ENCODE data around the gene SKOR1.
A peak's percentile ranks its signal among the peaks of the same experiment; 100 is the strongest.

SKOR1 gene

DNA sequence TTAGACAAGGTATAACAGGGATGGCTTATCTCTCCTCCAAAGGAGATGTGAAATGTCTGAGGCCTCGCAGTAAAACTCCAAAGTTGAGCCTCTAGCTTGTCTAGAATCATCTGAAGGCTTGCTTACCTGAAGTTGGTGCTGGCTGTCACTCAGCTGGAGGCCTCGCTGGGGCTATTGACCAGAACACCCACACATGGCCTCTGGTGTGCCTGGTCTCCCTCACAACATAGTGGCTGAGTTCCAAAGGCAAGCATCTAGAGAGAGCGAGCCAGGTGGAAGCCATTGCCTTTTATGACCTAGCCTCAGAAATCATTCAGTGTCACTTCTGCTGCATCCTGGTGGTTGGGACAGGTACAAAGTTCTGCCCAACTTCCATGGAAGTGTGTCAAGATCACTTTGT, 31.9 kb downstream of the SKOR1 start:
- DNase-seq = no peak

DNA sequence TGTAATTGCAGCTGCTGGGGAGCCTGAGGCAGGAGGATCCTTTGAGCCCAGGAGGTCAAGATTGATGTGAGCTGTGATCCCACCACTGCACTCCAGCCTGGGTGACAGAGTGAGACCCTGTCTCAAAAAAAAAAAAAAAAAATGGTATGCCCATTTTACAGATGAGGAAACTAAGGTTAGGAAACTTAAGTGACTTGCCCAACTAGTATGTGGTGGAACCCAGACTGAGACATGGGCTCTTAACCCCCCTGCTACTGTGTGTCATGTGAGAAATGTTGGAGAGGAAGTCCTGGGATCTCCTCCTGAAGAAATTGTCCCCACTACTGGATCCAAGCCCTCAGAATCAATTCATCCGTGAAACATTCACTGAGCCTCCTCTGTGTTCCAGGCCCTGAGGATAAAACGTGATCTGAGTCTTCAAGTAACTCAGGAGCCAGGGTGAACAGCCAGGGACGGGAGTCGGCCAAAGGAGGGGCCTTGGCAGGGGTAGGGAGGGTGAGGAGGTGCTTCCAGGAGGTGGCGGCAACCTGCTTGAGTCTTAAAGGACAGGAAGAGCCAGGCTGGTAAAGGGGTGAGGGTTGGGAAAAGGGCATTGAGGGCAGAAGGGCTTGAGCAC, 34.1 kb downstream of the SKOR1 start:
- DNase-seq = no peak

DNA sequence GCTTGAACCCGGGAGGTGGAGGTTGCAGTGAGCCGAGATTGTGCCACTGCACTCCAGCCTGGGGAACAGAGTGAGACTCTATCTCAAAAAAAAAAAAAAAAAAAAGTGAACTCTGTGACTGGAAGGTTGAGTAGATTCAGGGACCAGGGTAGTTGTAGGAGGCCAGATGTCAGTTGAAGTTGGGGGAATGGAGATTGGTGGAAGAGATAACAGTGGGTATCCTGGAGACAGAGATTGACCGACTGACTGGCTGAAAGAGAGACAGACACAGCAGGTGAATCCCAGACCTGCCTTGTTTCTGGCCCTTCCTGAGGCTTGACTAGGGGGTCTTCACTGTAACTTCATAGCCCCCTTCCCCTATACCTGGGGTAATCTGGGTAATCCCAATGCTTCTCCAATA, 36.7 kb downstream of the SKOR1 start:
- DNase-seq = no peak

DNA sequence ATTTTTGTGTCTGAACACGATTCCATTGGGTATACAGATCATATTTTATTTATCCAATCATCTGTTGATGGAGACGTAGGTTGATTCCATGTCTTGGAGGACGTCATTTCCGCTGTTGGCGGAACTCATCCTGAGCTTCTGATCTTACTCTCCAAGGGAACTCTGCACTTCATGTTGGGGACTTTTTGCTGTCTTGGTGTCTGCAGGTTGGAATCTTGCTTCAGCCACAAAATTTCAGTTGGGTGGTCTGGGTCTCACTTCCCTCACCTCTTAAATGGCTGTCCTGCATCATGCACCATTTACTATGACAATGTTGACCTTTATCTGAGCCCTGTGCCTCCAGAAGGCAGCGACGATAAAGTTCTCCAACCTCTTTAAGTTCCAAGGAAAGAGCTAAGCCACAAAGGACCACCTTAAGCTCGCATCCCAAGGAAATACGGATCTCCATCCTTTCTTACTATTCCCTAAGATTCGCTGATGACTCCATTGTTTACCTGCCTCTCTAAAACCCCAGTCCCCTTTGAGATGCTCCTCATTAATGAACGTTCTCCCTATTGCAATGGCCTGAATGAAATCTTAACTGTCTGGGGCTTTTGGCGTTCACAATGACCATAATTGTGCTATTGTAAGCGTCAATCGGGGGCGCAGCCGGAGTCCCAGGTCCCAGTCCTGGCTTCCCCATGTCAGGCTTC, 37.6 kb downstream of the SKOR1 start:
- DNase-seq = no peak

DNA sequence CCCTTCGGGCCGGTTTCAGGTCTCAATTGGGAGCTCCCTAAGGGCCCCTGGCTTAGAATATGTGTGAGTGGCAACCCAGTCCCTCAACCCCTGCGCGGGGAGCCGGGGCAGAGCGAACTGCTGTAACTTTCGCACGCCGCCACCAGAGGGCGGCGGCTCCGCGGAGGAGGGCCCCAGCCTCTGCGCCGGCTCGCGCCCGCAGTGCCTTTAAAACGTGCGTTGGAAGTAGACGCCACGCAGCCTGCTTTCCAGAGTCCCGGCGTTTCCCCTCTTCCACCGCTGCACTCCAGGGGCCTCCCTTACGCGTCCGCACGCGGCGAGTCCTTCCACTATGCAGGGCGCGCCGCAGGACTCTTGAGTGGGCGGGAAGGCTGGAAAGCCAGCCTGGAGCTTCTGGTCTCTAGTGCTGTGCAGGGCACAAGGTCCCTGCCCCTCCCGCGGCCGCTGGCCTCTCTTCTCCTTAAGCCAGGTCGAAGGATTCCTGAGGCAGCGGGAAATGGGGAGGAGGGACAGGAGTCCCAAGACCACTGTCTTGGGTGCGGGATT, 38.2 kb downstream of the SKOR1 start:
- DNase-seq = peak; percentile 78

DNA sequence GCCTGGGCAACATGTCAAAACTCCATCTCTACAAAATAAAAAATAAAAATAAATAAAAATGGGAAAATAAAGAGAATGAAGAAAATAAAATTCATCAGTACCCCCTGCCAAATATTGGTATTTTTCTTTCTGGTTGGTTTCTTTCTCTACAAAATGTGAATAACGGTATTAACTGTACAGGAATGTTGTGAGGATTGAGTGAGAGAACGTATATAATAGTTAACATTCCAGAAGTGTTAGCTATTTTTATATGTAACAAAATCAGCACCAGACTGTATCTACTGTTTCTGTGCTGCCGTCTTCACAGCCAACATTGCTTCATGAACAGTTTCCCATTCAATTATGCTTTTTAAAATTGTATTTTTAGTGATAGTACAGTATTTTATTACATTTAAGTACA, 40.0 kb downstream of the SKOR1 start:
- no peak for DNase-seq

DNA sequence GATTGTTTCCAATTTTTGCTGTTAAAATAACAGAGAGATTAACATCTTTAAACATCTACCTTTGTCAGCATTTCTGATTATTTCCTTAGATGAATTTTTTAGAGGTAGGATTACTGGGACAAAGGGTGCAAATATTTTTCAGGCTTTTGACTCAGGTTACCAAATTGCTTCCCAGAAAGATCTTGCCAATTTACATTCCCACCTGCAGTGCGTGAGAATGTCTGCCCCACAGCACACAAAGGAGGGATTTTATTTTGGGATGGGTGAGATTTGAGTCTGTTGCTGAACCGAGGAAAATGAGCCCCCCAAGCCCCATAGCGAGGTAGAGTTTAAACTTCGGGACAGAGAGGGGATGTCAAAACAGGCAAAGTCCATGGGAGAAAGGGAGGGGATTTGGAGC, 40.5 kb downstream of the SKOR1 start:
- no peak for DNase-seq

DNA sequence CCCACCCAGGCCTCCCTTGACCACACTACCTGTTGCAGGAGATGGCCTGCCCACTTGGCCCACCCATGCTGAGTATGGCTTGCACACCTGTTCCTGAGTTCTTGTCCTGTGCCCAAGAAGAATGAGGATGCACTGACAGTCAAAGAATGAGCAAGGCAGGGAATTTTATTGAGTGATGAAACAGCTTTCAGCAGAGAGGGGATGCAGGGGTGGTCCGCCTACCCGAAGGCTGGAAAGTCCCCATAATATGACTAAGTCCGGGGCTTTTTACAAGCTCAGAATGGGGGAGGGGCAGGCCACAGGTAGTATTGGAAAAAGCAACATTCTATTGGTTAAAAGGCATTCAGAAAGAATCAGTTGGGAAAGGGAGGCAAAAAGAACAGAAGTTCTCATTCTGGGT, 44.4 kb downstream of the SKOR1 start:
- DNase-seq = no peak

DNA sequence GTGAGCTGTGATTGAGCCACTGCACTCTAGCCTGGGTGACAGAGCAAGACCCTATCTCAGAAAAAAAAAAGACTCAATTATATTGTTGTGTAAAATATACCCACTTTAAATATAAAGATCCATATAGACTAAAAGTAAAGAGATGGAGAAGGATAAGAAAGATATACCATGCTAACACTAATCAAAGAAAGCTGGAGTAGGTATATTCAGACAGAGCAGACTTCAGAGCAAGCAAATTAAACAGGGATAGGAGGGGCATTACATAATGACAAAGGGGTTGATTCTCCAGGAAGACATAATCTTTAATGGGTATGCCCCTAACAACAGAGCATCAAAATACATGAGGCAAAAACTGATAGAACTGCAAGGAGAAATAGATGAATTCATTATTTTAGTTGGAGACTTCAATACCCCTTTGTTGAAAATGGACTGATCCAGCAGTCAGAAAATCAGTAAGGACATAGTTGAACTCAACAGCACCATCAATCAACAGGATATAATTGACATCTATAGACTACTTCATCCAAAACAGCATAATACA, 45.6 kb downstream of the SKOR1 start:
- no peak for DNase-seq

DNA sequence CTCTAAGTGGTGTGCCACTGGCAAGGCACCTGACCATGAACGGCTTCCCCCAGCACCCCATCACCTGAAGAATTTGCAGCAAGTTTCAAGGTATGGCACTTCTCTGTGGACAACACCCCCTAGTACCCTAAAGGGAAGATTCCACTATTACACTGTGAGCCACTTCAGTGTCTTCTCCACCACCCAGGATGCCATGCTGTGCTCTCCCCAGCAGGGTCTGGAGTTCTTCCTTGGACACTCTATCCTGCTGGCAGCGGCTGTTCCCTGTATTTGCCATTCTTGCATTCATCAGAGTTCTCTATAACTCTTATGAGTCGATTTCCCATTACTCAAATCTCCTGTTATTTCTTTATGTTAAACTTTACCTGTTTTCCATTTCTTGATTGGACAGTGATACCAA, 48.5 kb downstream of the SKOR1 start:
- DNase-seq = no peak

DNA sequence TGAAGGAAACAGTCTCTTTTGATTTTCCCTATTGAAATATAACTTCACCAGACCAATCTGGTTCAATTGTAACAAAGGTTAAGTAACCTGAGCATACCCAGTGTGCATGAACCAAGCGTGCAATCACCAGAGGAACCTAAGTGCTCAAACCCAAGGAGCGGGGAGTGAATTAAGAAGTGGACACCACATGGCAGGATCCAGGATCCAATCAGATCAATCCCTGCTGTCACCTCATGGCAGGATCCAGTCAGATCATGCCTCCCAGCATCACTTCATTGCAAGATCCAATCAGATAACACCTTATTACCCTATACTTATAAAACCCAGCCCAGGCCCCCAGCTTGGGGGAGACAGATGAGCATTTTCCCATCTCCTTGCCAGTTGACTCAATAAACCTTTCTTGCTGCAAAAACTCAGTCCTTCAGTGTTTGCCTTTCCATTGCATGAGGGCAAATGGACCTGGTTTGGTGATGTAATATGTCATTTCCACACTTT, 53.5 kb downstream of the SKOR1 start:
- DNase-seq = no peak

DNA sequence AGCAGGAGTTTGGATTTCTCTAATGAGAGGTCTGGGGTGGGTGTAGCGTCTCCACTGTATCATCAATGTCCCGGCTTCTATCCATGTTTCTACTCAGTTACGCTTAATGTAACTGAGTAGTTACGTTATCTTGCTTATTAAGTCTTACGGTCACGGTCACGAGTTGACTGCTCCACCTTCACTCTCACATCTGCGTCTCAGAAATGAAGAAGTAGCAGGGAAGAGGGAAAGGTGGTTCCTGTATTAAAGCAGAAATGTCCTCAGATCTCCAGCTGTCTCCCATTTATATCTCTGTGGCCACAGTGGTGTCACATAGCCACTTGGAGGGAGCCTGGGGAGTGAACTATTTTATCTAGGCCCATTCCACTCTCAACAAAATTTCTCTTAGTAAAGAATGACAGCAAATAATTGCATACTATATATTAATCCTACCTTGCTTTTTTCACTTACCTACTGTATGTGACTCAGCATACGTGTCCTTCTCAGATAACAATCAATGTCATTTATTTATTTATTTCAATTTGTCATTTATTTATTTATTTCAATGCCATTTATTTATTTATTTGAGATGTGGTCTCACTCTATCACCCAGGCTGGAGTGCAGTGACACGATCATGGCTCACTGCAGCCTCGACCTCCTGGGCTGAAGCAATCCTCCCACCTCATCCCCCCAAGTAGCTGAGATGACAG, 54.3 kb downstream of the SKOR1 start:
- DNase-seq = no peak

DNA sequence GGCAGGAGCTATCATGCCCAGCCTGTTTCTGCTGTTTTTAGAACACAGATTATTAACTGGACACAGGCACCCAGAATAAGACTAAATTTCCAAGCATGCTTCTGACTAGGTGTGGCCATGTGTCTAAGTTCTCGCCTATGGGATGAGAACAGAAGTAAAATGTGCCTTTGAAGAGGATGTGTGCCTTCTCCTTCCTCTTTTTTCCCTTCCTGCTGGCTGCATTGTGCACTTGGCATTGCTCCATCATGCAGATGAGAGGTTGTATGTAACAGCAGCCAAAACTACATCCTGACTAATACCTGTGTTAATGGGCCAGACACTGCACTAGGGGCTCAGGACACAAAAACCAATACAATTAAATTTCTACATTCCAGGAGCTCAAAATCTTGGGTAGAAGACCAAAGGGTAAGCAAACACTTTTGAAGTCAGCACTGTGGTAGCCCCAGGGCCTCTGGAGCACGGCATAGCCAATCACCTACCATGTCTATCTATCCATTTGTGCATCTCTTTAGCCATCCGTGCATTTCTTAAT, 55.4 kb downstream of the SKOR1 start:
- no peak for DNase-seq

DNA sequence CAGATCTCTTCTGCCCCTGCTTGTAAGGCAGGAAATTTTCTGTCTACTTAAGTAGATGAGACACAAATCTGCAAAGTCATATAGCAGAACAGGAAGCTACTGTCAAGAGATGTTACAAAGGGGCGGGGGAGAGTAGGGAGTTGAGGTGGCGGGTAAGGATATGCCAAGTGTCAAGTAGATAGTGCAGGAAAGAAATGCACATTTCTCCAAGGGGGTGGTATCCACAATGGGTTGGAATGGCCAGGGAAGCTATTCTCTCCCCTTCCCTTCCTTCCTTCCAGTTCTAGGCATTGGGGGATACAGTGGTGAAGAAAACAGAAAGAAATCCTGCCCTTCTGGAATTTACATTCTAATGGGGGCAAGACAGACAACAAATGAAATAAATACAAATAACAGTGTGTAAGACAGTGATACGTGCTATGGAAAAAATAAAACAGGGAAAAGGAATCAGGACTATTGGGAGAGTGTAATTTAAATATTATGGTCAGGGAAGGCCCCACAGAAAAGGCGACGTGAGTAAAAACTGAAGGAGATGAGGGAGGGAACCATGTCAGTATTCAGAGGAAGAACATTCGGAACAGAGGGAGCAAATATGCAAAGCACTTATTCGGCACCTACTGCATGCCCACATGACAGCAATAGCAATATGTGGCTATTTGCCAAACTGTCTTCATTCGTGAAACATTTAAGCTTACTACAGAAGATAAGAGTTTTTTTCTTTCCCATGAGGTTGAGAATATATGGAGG, 57.4 kb downstream of the SKOR1 start:
- DNase-seq = no peak

DNA sequence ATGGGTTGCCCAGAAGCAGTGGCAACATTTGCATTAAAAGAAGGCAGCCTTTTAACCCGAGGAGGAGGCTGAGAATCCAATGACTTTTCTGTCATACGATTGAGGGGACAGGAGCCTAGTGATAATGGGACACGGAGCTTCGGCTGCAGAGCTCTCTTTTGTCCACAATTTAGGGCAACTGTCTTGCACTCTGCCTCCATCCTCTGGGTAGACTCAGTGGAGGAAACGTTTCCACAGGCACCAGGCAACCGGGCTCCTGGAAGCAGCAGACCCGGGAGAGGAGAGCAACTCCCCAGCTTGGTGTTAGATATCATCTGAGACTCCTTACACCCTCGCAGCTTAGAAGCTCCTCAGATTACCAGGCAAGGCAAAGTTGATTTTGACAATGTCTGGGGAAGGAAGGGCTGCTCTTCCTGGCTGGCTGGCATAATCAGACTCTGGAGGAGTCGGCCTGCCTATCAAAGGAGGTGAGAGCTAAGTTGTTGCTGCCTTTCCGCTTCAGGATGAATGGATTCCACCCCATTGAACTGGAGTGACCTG, 58.0 kb downstream of the SKOR1 start:
- DNase-seq = no peak

DNA sequence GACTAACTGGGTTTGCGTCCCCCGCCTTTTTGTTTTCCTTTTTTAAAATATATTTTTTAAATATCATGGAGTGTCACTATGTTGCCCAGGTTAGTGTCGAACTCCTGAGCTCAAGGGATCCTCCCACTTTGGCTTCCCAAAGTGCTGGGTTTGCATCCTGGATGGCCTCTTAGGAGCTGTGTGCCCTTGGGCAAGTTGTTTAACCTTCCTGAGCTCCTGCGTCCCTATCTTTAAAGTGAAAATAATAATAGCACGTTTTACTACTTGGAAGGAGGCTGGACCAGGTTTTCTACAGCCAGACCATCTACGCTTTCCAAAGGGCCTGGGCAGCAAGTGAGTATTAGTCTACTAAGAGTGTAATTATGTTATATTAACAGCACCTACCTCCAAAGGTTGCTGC, 58.7 kb downstream of the SKOR1 start:
- no peak for DNase-seq
